ENCODE results near the gene USP13. TPM values are rescaled to one million over a fixed set of nuclear protein-coding genes. Genes with fewer than 3 reads are reported as not detected.

The USP13 gene
- total RNA-seq, 1 experiment from 2014 or later: 22.7 TPM

DNA sequence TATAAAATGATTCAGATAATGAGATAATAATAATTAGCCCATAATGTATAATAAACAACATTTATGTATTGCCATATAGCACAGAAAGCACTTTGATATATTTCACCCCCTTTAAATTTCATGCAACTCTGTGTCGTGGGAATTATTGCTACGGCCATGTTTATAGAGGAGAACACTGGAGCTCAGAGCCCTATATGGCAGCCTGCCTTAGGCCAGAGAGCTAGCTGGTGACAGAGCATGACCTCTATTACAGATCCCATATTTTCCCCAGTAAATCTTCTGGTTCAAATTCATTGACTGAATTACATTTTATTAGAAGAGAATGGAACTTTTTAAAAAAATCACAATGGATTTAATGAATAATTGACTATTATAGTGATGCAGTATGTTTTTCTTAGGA, 25.0 kb downstream of the USP13 start:
- no peak overlapping the region for H3K27ac ChIP-seq (ENCODE audit: low read depth, low read length)
- ChIA-PET CTCF (no interaction called here), RAD21 (ENCODE audit: low non-redundant PET in 1 of 2, low total read pairs in 2 of 2, uncharacterized antibody in 2 of 2, unreplicated experiment in 2 of 2) (no interaction called here), POLR2A (no interaction called here)
- no peaks in the 10 kb centered on the region for H4K20me1 ChIP-seq (ENCODE audit: insufficient read depth)
- no peaks in the 10 kb centered on the region for H3K9me3 ChIP-seq (ENCODE audit: control insufficient read depth in 1 of 2, insufficient read depth in 1 of 2, low read depth in 1 of 2, low read length in 2 of 2)
- no peaks in the 10 kb centered on the region for H3K36me3 ChIP-seq (ENCODE audit: control insufficient read depth in 1 of 2, insufficient read depth in 2 of 2, low read length in 2 of 2)
- no peak overlapping the region for H3K4me3 ChIP-seq (replicated peaks in 1 of 2; ENCODE audit: low read depth in 1 of 2, low read length in 2 of 2)
- DNase-seq (ENCODE audit: low read depth, low spot score): no peak
- H3K27me3 ChIP-seq (ENCODE audit: insufficient read depth, low read length): no peaks in the 10 kb centered on the region
- TF ChIP-seq FOSL1 (IDR thresholded peaks at IDR 0.05; ENCODE audit: low read depth) (no peak), EGR1 (IDR thresholded peaks at IDR 0.05; ENCODE audit: low read depth) (no peak), TCF7L2 (IDR thresholded peaks at IDR 0.05; ENCODE audit: borderline replicate concordance, extremely low read depth, insufficient read depth, insufficient read length) (no peak), EZH2phosphoT487 (IDR thresholded peaks at IDR 0.05; ENCODE audit: borderline replicate concordance) (no peak), ELF1 (IDR thresholded peaks at IDR 0.05; ENCODE audit: borderline replicate concordance, low read depth) (no peak), JUND (IDR thresholded peaks at IDR 0.05) (no peak)
- TF ChIP-seq, protein P1, sequence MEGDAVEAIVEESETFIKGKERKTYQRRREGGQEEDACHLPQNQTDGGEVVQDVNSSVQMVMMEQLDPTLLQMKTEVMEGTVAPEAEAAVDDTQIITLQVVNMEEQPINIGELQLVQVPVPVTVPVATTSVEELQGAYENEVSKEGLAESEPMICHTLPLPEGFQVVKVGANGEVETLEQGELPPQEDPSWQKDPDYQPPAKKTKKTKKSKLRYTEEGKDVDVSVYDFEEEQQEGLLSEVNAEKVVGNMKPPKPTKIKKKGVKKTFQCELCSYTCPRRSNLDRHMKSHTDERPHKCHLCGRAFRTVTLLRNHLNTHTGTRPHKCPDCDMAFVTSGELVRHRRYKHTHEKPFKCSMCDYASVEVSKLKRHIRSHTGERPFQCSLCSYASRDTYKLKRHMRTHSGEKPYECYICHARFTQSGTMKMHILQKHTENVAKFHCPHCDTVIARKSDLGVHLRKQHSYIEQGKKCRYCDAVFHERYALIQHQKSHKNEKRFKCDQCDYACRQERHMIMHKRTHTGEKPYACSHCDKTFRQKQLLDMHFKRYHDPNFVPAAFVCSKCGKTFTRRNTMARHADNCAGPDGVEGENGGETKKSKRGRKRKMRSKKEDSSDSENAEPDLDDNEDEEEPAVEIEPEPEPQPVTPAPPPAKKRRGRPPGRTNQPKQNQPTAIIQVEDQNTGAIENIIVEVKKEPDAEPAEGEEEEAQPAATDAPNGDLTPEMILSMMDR (IDR thresholded peaks at IDR 0.05 in 2 of 3, conservative IDR thresholded peaks at IDR 0.05 in 1 of 3; ENCODE audit: borderline replicate concordance in 1 of 3, insufficient read depth in 1 of 3, low read depth in 2 of 3, low read length in 2 of 3): no peak
- TF ChIP-seq, protein P2, sequence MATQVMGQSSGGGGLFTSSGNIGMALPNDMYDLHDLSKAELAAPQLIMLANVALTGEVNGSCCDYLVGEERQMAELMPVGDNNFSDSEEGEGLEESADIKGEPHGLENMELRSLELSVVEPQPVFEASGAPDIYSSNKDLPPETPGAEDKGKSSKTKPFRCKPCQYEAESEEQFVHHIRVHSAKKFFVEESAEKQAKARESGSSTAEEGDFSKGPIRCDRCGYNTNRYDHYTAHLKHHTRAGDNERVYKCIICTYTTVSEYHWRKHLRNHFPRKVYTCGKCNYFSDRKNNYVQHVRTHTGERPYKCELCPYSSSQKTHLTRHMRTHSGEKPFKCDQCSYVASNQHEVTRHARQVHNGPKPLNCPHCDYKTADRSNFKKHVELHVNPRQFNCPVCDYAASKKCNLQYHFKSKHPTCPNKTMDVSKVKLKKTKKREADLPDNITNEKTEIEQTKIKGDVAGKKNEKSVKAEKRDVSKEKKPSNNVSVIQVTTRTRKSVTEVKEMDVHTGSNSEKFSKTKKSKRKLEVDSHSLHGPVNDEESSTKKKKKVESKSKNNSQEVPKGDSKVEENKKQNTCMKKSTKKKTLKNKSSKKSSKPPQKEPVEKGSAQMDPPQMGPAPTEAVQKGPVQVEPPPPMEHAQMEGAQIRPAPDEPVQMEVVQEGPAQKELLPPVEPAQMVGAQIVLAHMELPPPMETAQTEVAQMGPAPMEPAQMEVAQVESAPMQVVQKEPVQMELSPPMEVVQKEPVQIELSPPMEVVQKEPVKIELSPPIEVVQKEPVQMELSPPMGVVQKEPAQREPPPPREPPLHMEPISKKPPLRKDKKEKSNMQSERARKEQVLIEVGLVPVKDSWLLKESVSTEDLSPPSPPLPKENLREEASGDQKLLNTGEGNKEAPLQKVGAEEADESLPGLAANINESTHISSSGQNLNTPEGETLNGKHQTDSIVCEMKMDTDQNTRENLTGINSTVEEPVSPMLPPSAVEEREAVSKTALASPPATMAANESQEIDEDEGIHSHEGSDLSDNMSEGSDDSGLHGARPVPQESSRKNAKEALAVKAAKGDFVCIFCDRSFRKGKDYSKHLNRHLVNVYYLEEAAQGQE (IDR thresholded peaks at IDR 0.05; ENCODE audit: low read depth): no peak
- TF ChIP-seq, protein P3, sequence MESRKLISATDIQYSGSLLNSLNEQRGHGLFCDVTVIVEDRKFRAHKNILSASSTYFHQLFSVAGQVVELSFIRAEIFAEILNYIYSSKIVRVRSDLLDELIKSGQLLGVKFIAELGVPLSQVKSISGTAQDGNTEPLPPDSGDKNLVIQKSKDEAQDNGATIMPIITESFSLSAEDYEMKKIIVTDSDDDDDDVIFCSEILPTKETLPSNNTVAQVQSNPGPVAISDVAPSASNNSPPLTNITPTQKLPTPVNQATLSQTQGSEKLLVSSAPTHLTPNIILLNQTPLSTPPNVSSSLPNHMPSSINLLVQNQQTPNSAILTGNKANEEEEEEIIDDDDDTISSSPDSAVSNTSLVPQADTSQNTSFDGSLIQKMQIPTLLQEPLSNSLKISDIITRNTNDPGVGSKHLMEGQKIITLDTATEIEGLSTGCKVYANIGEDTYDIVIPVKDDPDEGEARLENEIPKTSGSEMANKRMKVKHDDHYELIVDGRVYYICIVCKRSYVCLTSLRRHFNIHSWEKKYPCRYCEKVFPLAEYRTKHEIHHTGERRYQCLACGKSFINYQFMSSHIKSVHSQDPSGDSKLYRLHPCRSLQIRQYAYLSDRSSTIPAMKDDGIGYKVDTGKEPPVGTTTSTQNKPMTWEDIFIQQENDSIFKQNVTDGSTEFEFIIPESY (IDR thresholded peaks at IDR 0.05; ENCODE audit: extremely low read depth, insufficient replicate concordance, low read length): no peak
- TF ChIP-seq, protein P4, sequence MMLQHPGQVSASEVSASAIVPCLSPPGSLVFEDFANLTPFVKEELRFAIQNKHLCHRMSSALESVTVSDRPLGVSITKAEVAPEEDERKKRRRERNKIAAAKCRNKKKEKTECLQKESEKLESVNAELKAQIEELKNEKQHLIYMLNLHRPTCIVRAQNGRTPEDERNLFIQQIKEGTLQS (IDR thresholded peaks at IDR 0.05): no peak
- H3K9me2 ChIP-seq (ENCODE audit: insufficient read depth): no peaks in the 10 kb centered on the region
- H3K4me1 ChIP-seq (ENCODE audit: control insufficient read depth in 1 of 2, insufficient read depth in 2 of 2, low read length in 2 of 2): peaks cover 9 to 38% of the 10 kb centered on the region in 2 experiments
- intact Hi-C loops (cut with micrococcal nuclease): no loop called here
- no peak for ATAC-seq
- H3K9ac ChIP-seq (ENCODE audit: low read length): no peak overlapping the region
- BruUV-seq (replicated peaks): no TSS peak
- H2AFZ ChIP-seq (ENCODE audit: low read depth, low read length, poor library complexity, severe bottlenecking): no peak overlapping the region
- peaks cover 76% of the 10 kb centered on the region for H3K79me2 ChIP-seq (ENCODE audit: insufficient read depth, low read length)
- H3K4me2 ChIP-seq (ENCODE audit: low read length): no peak overlapping the region

Data from HCT116 (cell line).